ENCODE data around the gene DNAH14. TPM values are rescaled to one million over a fixed set of nuclear protein-coding genes. Genes with fewer than 3 reads are reported as not detected.

The DNAH14 gene
- polyA plus RNA-seq, 1 donor from 2014 or later = 24.9 TPM

GRCh38 chr1:225258811-225259210 lies 329.3 kb downstream of the DNAH14 start:
- no peaks in the 10 kb centered on the region for H3K9me2 ChIP-seq (ENCODE audit: insufficient read depth, low read length)
- H3K4me2 ChIP-seq (ENCODE audit: low read length) = no peak overlapping the region
- H3K4me3 ChIP-seq (ENCODE audit: low read length) = no peak overlapping the region
- H4K20me1 ChIP-seq (ENCODE audit: insufficient read depth) = no peaks in the 10 kb centered on the region
- H2AFZ ChIP-seq (ENCODE audit: low read depth, low read length) = no peak overlapping the region
- TF ChIP-seq REST (IDR thresholded peaks at IDR 0.05; ENCODE audit: borderline replicate concordance) (no peak), RAD21 (conservative IDR thresholded peaks at IDR 0.05) (no peak), POLR2AphosphoS5 (IDR thresholded peaks at IDR 0.05) (no peak), SMC3 (conservative IDR thresholded peaks at IDR 0.05; ENCODE audit: poor library complexity) (no peak), CTCF (IDR thresholded peaks at IDR 0.05; ENCODE audit: poor library complexity, severe bottlenecking) (no peak), TAF1 (IDR thresholded peaks at IDR 0.05; ENCODE audit: low read depth) (no peak)
- no peak overlapping the region for H3K27ac ChIP-seq (ENCODE audit: low read length)
- no peaks in the 10 kb centered on the region for H3F3A ChIP-seq (ENCODE audit: insufficient read depth, low read length, poor library complexity, severe bottlenecking)
- H3K9me3 ChIP-seq (ENCODE audit: low read length) = no peaks in the 10 kb centered on the region
- no peak overlapping the region for H3K9ac ChIP-seq (ENCODE audit: low read length)
- H3K27me3 ChIP-seq (ENCODE audit: insufficient read depth, low read depth, low read length) = no peaks in the 10 kb centered on the region
- no peaks in the 10 kb centered on the region for H3K79me2 ChIP-seq (replicated peaks; ENCODE audit: insufficient read depth, low read length)
- H3K36me3 ChIP-seq (ENCODE audit: insufficient read depth, low read length) = no peaks in the 10 kb centered on the region

- Histone ChIP-seq H4K20me1 (ENCODE audit: insufficient read depth) (no peaks in the 10 kb centered on the region), H3F3A (ENCODE audit: insufficient read depth, low read length, poor library complexity, severe bottlenecking) (no peaks in the 10 kb centered on the region), H3K27me3 (ENCODE audit: insufficient read depth, low read depth, low read length) (no peaks in the 10 kb centered on the region), H3K9me3 (ENCODE audit: low read length) (no peaks in the 10 kb centered on the region), H3K27ac (ENCODE audit: low read length) (no peak overlapping the region), H2AFZ (ENCODE audit: low read depth, low read length) (no peak overlapping the region), H3K9me2 (ENCODE audit: insufficient read depth, low read length) (no peaks in the 10 kb centered on the region), H3K79me2 (replicated peaks; ENCODE audit: insufficient read depth, low read length) (no peaks in the 10 kb centered on the region), H3K4me3 (ENCODE audit: low read length) (no peak overlapping the region), H3K4me2 (ENCODE audit: low read length) (no peak overlapping the region), H3K36me3 (ENCODE audit: insufficient read depth, low read length) (no peaks in the 10 kb centered on the region), H3K9ac (ENCODE audit: low read length) (no peak overlapping the region)
- TF ChIP-seq EP300 (conservative IDR thresholded peaks at IDR 0.05; ENCODE audit: poor library complexity, severe bottlenecking) (no peak), REST (IDR thresholded peaks at IDR 0.05; ENCODE audit: borderline replicate concordance) (no peak), EZH2 (IDR thresholded peaks at IDR 0.05; ENCODE audit: borderline replicate concordance, insufficient read depth, low read length, poor library complexity, severe bottlenecking) (no peak), POLR2AphosphoS5 (IDR thresholded peaks at IDR 0.05) (no peak), SMC3 (conservative IDR thresholded peaks at IDR 0.05; ENCODE audit: poor library complexity) (no peak), TAF1 (IDR thresholded peaks at IDR 0.05; ENCODE audit: low read depth) (no peak), RAD21 (conservative IDR thresholded peaks at IDR 0.05) (no peak), MXI1 (conservative IDR thresholded peaks at IDR 0.05; ENCODE audit: poor library complexity, severe bottlenecking) (no peak), CTCF (IDR thresholded peaks at IDR 0.05; ENCODE audit: poor library complexity, severe bottlenecking) (no peak)
Observed at GRCh38 chr1:225259542-225259941, 330.1 kb downstream of the DNAH14 start.
